H1 (cell line): ENCODE results near the gene SLC1A4. TPM values are rescaled to one million over a fixed set of nuclear protein-coding genes. Genes with fewer than 3 reads are reported as not detected.

ENCODE experiments used
- POLR2A ChIP-seq, 2 experiments: IDR thresholded peaks; 1 replicate in 1 of 2; 2 replicates in 1 of 2; pipeline ENCODE4 v1.6.1; 2011; ENCODE audit warnings: low read depth in 2 of 2, low read length in 2 of 2, mild to moderate bottlenecking in 2 of 2; ENCODE audit errors: control extremely low read depth in 1 of 2
- polyA plus RNA-seq, 7 experiments: library from polyadenylated mRNA; depleted of rRNA in 3 of 7; stranded (reverse) in 5 of 7; unstranded in 2 of 7; fragments of >200 nt in 5 of 7; fragments of 200-250 nt in 2 of 7; gene quantifications; 1 replicate in 5 of 7; 2 replicates in 1 of 7; 4 replicates in 1 of 7; pipeline versions ENCODE4 v1.2.1 to v1.2.3, GENCODE V29; 2011 to 2013; ENCODE audit warnings: missing spikeins in 2 of 7, mixed read lengths in 2 of 7
- total RNA-seq: library from RNA; stranded (reverse); fragmentation: NEBNext Ultra II Directional; extraction: Animal tissue kit (Norgen Biotek cat#: 25700); gene quantifications from 2 replicates; pipeline ENCODE4 v1.2.1, GENCODE V29; 2021

SLC1A4 gene
- total and polyA plus RNA-seq, 2 of the 8 experiments (the other 6 are each of a cell fraction or from before 2014, with no cell fraction given): 0.44 to 0.86 TPM

DNA sequence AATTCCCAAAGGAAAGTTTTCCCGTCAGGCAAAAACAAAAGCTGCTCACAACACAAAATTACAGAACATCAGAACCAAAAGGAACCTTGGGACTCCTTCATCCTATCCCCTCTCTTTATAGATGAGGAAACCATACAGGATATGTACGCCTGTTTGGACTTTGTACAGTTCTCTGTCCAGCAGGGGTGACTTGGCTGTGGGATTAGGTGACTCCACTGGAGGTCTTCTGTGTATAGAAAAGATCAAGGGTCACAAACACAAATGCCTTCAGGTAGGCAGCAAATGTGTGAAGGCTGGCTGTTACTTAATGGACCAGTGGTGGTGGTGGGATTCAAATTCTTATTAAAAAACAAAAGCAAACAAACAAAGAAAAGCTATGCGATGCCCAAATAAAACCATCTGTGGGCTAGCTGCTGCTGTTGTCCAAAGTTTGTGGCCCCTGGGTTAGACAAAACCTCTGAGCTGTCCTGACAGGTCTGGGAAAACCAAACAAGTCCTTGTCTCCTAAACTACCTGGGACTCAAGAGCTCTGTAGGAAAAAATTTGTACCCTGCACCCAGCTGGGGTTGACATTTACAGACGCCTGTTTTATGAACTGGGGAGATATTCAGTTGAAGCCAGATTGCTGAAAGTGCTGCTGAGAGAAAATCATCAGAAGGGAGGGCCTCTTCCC lies 65.7 kb downstream of the SLC1A4 start (continued):
- TF ChIP-seq POLR2A (IDR thresholded peaks at IDR 0.05; ENCODE audit: control extremely low read depth in 1 of 2, low read depth in 2 of 2, low read length in 2 of 2): no peak
